Esophagus muscularis mucosa (tissue), 4 donors: Measurements from ENCODE around the gene LARGE1. TPM values are rescaled to one million over a fixed set of nuclear protein-coding genes. Genes with fewer than 3 reads are reported as not detected.

ENCODE experiments used
- DNase-seq: peaks from one replicate; pipeline ENCODE4 v3.0.0-alpha.2; 2017; ENCODE audit errors: extremely low spot score
- H3K27ac ChIP-seq, 4 donors: fragments of 200-600 bp; sonication (generic); replicated peaks in 1 of 4; 1 replicate in 3 of 4; 2 replicates in 1 of 4; pipeline ENCODE4 v1.5.1; 2016 to 2019; ENCODE audit warnings: mild to moderate bottlenecking in 1 of 4
- H3K27me3 ChIP-seq, 4 donors: fragments of 200-600 bp; sonication (generic); one replicate each; pipeline versions ENCODE4 v1.5.1 to v1.6.0; 2016 to 2019
- H3K36me3 ChIP-seq, 4 donors: fragments of 200-600 bp; sonication (generic); one replicate each; pipeline ENCODE4 v1.5.1; 2016 to 2019
- H3K4me1 ChIP-seq, 4 donors: fragments of 200-600 bp; sonication (generic); one replicate each; pipeline ENCODE4 v1.5.1; 2016 to 2019
- H3K4me3 ChIP-seq, 4 donors: fragments of 200-600 bp; sonication (generic); 1 replicate in 2 of 4; 2 replicates in 2 of 4; pipeline ENCODE4 v1.5.1; 2016 to 2019; ENCODE audit warnings: mild to moderate bottlenecking in 4 of 4, moderate library complexity in 1 of 4
- H3K9me3 ChIP-seq, 4 donors: fragments of 200-600 bp; sonication (generic); 1 replicate in 3 of 4; 2 replicates in 1 of 4; pipeline ENCODE4 v1.5.1; 2016 to 2019
- EP300 ChIP-seq: sonication (generic); formaldehyde crosslinking; IDR thresholded peaks from one replicate; pipeline ENCODE4 v1.6.1; 2017; ENCODE audit warnings: antibody characterized with exemption
- POLR2A ChIP-seq: fragments of 450-650 bp; IDR thresholded peaks from one replicate; pipeline ENCODE4 v1.6.1; 2017; ENCODE audit warnings: antibody characterized with exemption, moderate library complexity, mild to moderate bottlenecking, low read depth
- POLR2AphosphoS5 ChIP-seq, 2 donors: sonication (generic); formaldehyde crosslinking; IDR thresholded peaks; one replicate each; pipeline ENCODE4 v1.6.1; 2017; ENCODE audit warnings: antibody characterized with exemption in 2 of 2
- WGBS: methylation state at CpG from one replicate; pipeline ENCODE4 v1.1.5; 2018; 5-methylcytosine and 5-hydroxymethylcytosine counted together
- intact Hi-C: fragments of 100-400 bp; cut with DNase I; formaldehyde crosslinking; loops from one replicate; pipeline ENCODE4 v1.15.1; 2023
- total RNA-seq, 4 donors: library from RNA; depleted of rRNA; stranded (reverse); fragments of >200 nt; gene quantifications; one replicate each; pipeline versions ENCODE4 v1.1.0 to v1.2.1, GENCODE V29; 2016
- TF ChIP-seq, protein P1 (sequence below), 3 experiments: fragments of 200-600 bp in 2 of 3; fragments of 450-650 bp in 1 of 3; sonication (generic) in 2 of 3; IDR thresholded peaks; one replicate each; pipeline ENCODE4 v1.5.1; 2017 to 2019; ENCODE audit warnings: antibody characterized with exemption in 3 of 3, mild to moderate bottlenecking in 2 of 3, moderate library complexity in 1 of 3

The LARGE1 gene
- total RNA-seq, 4 donors from 2014 or later = 29.9 to 48.4 (median 32.4) TPM

DNA sequence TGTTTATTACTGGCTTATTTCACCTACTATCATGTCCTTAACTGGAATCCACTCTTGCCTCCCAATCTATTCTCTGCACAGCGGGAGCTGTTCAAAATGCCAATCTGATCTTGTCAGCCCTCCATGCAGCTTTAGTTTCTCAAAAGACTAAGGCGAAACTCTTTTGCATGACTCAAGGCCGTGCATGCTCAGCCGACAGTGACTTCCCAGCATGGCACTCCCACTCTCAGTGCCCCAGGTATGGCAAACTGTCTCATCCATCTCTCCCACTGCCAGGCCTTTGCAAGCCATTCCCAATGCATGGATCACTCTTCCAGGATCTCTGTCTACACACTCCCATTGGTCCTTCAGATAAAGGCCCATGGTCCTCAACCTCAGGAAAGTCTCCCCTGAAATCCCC is 245.9 kb downstream of the LARGE1 start:
- DNase-seq = no peak
- WGBS = 99% methylated on average over 4 of the region's 4 CpGs
- no peaks in the 10 kb centered on the region for H3K27me3 ChIP-seq
- H3K4me3 ChIP-seq = no peak overlapping the region
- TF ChIP-seq, protein P1, sequence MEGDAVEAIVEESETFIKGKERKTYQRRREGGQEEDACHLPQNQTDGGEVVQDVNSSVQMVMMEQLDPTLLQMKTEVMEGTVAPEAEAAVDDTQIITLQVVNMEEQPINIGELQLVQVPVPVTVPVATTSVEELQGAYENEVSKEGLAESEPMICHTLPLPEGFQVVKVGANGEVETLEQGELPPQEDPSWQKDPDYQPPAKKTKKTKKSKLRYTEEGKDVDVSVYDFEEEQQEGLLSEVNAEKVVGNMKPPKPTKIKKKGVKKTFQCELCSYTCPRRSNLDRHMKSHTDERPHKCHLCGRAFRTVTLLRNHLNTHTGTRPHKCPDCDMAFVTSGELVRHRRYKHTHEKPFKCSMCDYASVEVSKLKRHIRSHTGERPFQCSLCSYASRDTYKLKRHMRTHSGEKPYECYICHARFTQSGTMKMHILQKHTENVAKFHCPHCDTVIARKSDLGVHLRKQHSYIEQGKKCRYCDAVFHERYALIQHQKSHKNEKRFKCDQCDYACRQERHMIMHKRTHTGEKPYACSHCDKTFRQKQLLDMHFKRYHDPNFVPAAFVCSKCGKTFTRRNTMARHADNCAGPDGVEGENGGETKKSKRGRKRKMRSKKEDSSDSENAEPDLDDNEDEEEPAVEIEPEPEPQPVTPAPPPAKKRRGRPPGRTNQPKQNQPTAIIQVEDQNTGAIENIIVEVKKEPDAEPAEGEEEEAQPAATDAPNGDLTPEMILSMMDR (IDR thresholded peaks at IDR 0.05) = no peak
- TF ChIP-seq EP300 = no peak
- no peak for TF ChIP-seq POLR2A
- no peak for TF ChIP-seq POLR2AphosphoS5 (IDR thresholded peaks at IDR 0.05)
- H3K27ac ChIP-seq = no peak overlapping the region
- intact Hi-C loops = no loop called here
- H3K9me3 ChIP-seq = no peaks in the 10 kb centered on the region
- peaks cover 5 to 28% (median 13%) of the 10 kb centered on the region in 4 donors for H3K4me1 ChIP-seq
- H3K36me3 ChIP-seq = no peaks in the 10 kb centered on the region

DNA sequence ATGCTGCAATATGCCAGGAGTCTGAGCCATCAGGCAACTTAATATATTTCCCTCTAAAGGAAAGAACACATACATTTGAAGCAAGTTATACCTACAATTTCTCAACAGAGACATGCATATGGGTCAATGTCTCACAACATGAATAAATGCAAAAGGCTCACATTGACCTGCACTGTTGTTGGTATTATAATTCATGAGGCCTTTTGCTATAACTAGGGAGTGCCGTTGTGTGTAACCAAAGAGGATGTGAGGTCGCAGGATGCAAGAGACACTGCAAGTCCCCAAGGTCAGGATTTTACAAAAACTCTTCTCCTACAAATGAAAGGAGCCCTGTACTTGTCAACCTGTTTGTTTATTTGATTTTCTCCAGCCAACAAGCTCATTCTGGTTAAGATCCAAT is 250.5 kb downstream of the LARGE1 start:
- intact Hi-C loops = no loop called here
- Histone ChIP-seq H3K9me3 (no peaks in the 10 kb centered on the region), H3K27ac (no peak overlapping the region), H3K4me3 (no peak overlapping the region), H3K4me1 (peaks cover 18 to 52% (median 33%) of the 10 kb centered on the region in 4 donors), H3K36me3 (no peaks in the 10 kb centered on the region), H3K27me3 (no peaks in the 10 kb centered on the region)
- no peak for DNase-seq
- TF ChIP-seq, protein P1 (IDR thresholded peaks at IDR 0.05) = no peak
- TF ChIP-seq POLR2A (no peak), EP300 (no peak), POLR2AphosphoS5 (IDR thresholded peaks at IDR 0.05) (no peak)
- 77% methylated on average over 2 of the region's 2 CpGs for WGBS

DNA sequence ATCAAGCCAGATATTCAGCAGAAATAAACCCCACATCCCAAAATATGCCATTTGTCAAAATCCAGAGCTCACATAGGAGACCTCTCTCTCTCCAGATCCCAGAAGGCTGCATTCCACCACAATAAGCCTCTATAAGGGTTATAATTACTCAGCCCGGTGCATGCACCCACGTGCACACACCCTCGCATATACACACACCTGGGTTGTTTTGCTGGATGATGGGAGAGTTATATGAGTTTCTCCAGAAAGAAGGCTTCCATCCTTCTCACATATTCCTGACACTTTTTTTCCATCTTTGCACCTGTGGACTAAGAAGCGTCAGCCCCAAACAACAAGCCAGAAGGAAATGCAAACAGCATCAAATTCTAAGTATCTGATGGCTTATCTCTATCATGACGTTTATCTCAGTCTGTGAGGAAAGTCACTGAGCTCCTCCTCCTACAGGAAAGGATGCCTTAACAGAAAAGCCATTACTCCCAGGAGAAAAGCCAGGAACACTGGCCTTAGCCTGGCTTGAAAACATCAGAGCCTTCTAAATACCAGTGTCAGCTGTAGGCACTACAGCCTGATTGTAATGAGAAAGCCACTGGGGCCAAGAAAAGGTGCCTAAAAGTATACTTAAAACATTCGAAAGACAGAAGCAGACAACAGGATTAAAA is 253.2 kb downstream of the LARGE1 start:
- H3K9me3 ChIP-seq = no peaks in the 10 kb centered on the region
- H3K36me3 ChIP-seq = no peaks in the 10 kb centered on the region
- WGBS = 54% methylated on average over 6 of the region's 6 CpGs
- intact Hi-C loops = no loop called here
- no peak overlapping the region for H3K27ac ChIP-seq
- no peak for TF ChIP-seq POLR2AphosphoS5 (IDR thresholded peaks at IDR 0.05)
- TF ChIP-seq POLR2A = no peak
- TF ChIP-seq, protein P1 (IDR thresholded peaks at IDR 0.05) = no peak
- no peak for TF ChIP-seq EP300
- H3K4me3 ChIP-seq = no peak overlapping the region
- peaks cover 18 to 50% (median 33%) of the 10 kb centered on the region in 4 donors for H3K4me1 ChIP-seq
- H3K27me3 ChIP-seq = no peaks in the 10 kb centered on the region
- no peak for DNase-seq

DNA sequence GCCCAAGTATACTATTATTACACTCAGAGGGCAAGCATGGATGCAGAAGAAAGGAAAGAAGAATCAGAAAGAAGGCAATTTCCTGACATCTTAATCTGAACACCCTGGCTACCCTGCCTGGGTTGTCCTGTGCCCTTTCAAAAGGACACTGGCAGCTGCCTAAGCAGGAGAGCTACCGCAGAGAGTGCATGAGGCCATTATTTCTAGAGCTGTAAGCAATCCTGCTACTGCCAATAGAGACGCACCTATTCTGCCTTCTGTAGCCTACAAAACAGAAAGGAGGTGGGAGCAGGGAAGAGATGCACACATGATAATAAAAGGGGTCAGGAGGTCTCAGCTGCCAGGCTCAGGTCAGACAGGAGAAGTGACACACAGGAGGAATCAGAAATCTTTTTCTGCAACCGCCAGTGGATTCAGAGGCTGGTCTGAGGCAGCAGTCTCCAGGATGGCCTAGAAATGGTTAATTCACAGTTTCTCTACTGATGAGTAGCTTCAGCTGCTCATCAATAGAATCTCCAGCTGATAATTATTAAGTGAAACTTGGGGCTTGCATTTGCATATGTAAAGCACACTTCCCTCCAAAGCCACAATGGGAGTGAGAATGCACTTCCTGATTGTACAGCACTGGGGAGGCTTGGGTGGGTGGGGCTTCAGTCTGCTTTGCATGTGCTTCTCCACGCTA is 253.9 kb downstream of the LARGE1 start:
- intact Hi-C loops = no loop called here
- Histone ChIP-seq H3K27ac (no peak overlapping the region), H3K27me3 (no peaks in the 10 kb centered on the region), H3K4me3 (no peak overlapping the region), H3K9me3 (no peaks in the 10 kb centered on the region), H3K36me3 (no peaks in the 10 kb centered on the region), H3K4me1 (peaks cover 18 to 47% (median 33%) of the 10 kb centered on the region in 4 donors)
- TF ChIP-seq, protein P1 (IDR thresholded peaks at IDR 0.05) = no peak
- TF ChIP-seq EP300 = no peak
- TF ChIP-seq POLR2A = no peak
- no peak for TF ChIP-seq POLR2AphosphoS5 (IDR thresholded peaks at IDR 0.05)
- DNase-seq = no peak
- WGBS = 82% methylated on average over 4 of the region's 4 CpGs
